OCI-M2 (cell line): ENCODE data around the gene KCNK5.

Source experiments
- DNase-seq: peaks from one replicate; lab custom pipeline; 2025; ENCODE audit not compliant: unreplicated experiment; lab: John Stamatoyannopoulos, UW

KCNK5 gene

GRCh38 chr6:39178235-39178634 lies 51.0 kb downstream of the KCNK5 start:
- DNase-seq: no peak

GRCh38 chr6:39177130-39177529 lies 52.1 kb downstream of the KCNK5 start:
- no peak for DNase-seq

DNA sequence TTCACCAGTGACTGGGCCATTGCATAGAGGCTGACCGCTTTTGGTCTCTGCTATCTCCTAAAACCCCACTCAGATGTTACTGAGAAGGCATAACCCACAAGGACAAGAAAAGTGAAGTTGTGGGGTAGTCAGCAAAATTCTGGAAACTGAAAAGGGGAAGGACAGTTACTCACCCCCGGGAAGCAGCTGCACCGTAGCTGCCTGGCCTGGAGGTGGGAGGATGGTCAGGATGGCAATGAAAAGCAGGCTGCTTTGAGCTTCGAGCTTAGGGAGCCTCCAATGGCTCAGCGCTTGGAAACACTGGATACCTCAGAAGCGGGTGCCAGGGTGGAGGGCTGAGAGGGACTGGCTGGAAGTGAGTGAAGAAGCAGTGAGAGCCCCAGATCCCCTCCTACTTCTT lies 56.0 kb downstream of the KCNK5 start:
- DNase-seq: no peak

DNA sequence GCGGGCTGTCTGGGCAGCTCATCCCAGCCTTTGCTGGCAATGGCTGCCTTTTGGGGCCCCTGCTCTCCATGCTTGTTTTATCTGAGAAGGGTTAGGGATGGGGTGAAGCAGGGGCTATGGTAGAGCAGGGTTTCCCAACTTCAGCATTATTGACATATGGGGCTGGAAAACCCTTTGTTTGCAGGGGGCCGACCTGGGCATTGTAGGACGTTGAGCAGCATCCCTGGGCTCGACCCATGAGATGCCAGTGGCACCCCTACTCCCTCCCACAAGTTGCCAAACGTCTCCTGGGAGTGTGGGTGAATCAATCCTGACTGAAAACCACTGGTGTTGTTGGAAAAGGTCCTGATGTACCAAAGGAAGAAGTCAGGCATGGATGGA lies 56.9 kb downstream of the KCNK5 start:
- DNase-seq: no peak

GRCh38 chr6:39171489-39172376 lies 57.5 kb downstream of the KCNK5 start:
- no peak for DNase-seq

GRCh38 chr6:39170860-39171259 lies 58.4 kb downstream of the KCNK5 start:
- no peak for DNase-seq

- no peak for DNase-seq
Measured at GRCh38 chr6:39170389-39170788, 58.9 kb downstream of the KCNK5 start.

- DNase-seq: no peak
Measured at GRCh38 chr6:39169448-39170344, 59.6 kb downstream of the KCNK5 start.

GRCh38 chr6:39167866-39168625 lies 61.2 kb downstream of the KCNK5 start:
- DNase-seq: no peak

GRCh38 chr6:39167321-39167720 lies 62.0 kb downstream of the KCNK5 start:
- DNase-seq: no peak

GRCh38 chr6:39166912-39167290 lies 62.4 kb downstream of the KCNK5 start:
- DNase-seq: no peak

GRCh38 chr6:39166189-39166911 lies 62.9 kb downstream of the KCNK5 start:
- DNase-seq: no peak

DNA sequence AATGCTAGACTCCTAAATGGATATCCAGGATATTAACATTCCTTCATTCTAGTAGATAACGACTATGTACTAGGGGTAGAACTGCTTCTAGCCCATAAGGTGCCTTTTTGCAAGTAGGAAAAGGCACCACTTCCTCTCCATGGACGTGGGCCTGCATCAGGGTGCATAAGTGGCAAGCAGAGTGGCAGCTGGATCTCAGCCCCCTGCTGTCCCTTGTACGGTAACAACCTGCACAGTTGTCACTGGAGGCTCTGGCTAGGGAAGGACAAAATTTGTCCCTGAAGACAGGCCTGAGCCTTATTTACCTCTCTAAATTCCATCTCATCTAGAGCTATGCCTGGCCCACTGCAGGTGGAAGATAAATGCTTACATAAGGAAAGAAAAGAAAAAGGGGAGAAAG lies 71.8 kb downstream of the KCNK5 start:
- DNase-seq: no peak

DNA sequence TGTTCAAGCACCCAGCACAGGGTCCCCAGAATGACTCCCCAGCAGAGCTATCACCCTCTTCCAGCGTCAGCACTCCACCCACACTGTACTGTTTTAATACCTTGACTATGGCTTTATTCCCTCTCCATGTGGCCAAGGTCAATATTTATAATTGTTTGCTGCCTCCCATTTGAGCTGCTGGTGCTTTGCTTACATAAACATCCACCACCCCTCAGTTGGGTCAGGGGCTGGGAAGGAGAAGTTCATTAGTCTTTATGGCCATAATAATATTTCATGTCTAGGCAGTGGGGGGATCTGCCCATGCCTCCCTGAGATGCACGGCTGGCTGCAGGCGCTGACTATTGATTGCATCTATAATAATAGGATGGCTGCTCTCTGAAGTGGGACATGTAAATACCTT lies 72.5 kb downstream of the KCNK5 start:
- DNase-seq: no peak

GRCh38 chr6:39154705-39155104 lies 74.6 kb downstream of the KCNK5 start:
- no peak for DNase-seq

- DNase-seq: no peak
Measured at GRCh38 chr6:39153766-39154397, 75.4 kb downstream of the KCNK5 start.

DNA sequence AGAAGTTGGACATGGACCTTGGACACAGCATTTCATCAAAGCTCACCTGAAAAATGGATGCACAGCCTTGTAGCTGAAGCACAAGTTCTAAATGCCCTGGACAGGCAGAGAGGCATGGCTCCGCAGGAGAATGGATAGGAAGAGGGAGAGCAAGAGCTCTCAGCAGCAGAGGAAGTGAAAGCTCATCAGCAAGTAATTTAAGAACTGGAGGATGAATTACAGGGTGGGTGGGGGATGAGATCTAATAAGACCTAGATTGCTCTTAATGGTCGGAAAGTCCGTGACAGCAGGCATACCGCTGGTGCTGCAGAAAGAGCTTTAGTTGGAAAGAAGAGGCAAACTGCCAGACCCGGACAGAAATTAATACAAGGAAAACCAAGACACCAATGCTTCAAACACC lies 77.0 kb downstream of the KCNK5 start:
- DNase-seq: no peak

GRCh38 chr6:39151211-39151610 lies 78.1 kb downstream of the KCNK5 start:
- no peak for DNase-seq

GRCh38 chr6:39144481-39145173 lies 84.6 kb downstream of the KCNK5 start:
- no peak for DNase-seq
